ENCODE measurements around the gene RNF144B. TPM values are rescaled to one million over a fixed set of nuclear protein-coding genes. Genes with fewer than 3 reads are reported as not detected.
A peak's percentile ranks its signal among the peaks of the same experiment; 100 is the strongest.

The RNF144B gene
- total RNA-seq, 1 donor from 2014 or later = 14.1 TPM

- Histone ChIP-seq H3K4me1 (peaks cover 56% of the 10 kb centered on the region), H3K27me3 (ENCODE audit: low read depth) (no peaks in the 10 kb centered on the region), H3K36me3 (no peaks in the 10 kb centered on the region), H3K9me3 (replicated peaks) (no peaks in the 10 kb centered on the region), H3K4me3 (peak overlapping the region; percentile 76), H3K27ac (replicated peaks) (peak overlapping the region; percentile 91)
- DNase-seq = no peak
- no peak for TF ChIP-seq CTCF (IDR thresholded peaks at IDR 0.05; ENCODE audit: borderline replicate concordance)
- intact Hi-C loops (cut with micrococcal nuclease) = no loop called here
Observed at GRCh38 chr6:18386298-18386976, 713 bp upstream of the RNF144B start.

DNA sequence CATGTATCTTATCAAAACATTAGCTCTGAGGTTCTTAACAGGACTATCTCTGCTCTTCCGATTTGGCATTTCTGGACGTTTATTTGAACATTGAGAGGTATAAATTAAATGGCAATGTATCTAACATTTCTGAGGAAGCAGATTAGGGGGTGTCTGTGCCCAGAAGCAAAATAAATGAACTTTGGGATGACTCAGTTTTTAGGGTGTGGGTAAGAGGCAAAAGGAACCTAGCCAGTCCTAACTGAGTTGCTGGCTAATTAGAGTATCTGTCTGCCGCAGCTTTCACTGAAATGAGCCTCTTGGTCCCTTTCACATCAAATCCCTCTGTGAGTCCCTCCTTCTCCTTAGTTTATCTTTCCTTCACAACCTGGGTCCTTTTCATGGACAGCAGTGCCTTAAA lies 1.1 kb downstream of the RNF144B start:
- TF ChIP-seq CTCF (IDR thresholded peaks at IDR 0.05; ENCODE audit: borderline replicate concordance) = no peak
- intact Hi-C loops (cut with micrococcal nuclease) = no loop called here
- DNase-seq = no peak
- Histone ChIP-seq H3K4me1 (peaks cover 72% of the 10 kb centered on the region), H3K27ac (replicated peaks) (peak overlapping the region; percentile 91), H3K27me3 (ENCODE audit: low read depth) (no peaks in the 10 kb centered on the region), H3K4me3 (peak overlapping the region; percentile 76), H3K36me3 (no peaks in the 10 kb centered on the region), H3K9me3 (replicated peaks) (no peaks in the 10 kb centered on the region)

DNA sequence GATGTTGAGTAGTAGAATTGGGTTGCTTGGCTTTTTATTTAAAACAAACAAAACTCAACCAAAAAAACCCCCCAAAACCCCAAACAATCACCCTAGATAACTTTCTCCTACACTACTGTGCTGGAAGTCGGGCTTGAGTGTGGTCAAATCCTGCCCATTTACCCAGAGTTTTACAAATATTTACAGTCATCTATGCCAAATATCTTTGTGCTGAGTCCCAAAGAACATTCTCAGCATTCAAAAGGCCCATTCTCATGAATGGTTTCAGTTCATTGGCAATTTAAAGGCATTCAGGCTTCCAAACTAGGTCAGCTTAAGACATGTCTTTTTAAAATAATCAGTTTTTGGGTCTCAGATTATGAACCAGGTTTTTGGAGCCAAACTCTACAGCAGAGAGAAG lies 1.8 kb downstream of the RNF144B start:
- Histone ChIP-seq H3K4me3 (peak overlapping the region; percentile 76), H3K9me3 (replicated peaks) (no peaks in the 10 kb centered on the region), H3K27ac (replicated peaks) (peak overlapping the region; percentile 91), H3K36me3 (no peaks in the 10 kb centered on the region), H3K4me1 (peaks cover 79% of the 10 kb centered on the region), H3K27me3 (ENCODE audit: low read depth) (no peaks in the 10 kb centered on the region)
- TF ChIP-seq CTCF (IDR thresholded peaks at IDR 0.05; ENCODE audit: borderline replicate concordance) = no peak
- DNase-seq = no peak
- intact Hi-C loops (cut with micrococcal nuclease) = no loop called here

GRCh38 chr6:18389479-18389878 lies 2.3 kb downstream of the RNF144B start:
- peak overlapping the region; percentile 76 for H3K4me3 ChIP-seq
- intact Hi-C loops (cut with micrococcal nuclease) = no loop called here
- no peak for TF ChIP-seq CTCF (IDR thresholded peaks at IDR 0.05; ENCODE audit: borderline replicate concordance)
- no peaks in the 10 kb centered on the region for H3K36me3 ChIP-seq
- H3K27ac ChIP-seq (replicated peaks) = peak overlapping the region; percentile 91
- H3K4me1 ChIP-seq = peaks cover 83% of the 10 kb centered on the region
- H3K27me3 ChIP-seq (ENCODE audit: low read depth) = no peaks in the 10 kb centered on the region
- H3K9me3 ChIP-seq (replicated peaks) = no peaks in the 10 kb centered on the region
- DNase-seq = no peak

- TF ChIP-seq CTCF (IDR thresholded peaks at IDR 0.05; ENCODE audit: borderline replicate concordance) = no peak
- peak overlapping the region; percentile 76 for H3K4me3 ChIP-seq
- peaks cover 90% of the 10 kb centered on the region for H3K4me1 ChIP-seq
- no peaks in the 10 kb centered on the region for H3K27me3 ChIP-seq (ENCODE audit: low read depth)
- H3K36me3 ChIP-seq = no peaks in the 10 kb centered on the region
- H3K27ac ChIP-seq (replicated peaks) = no peak overlapping the region
- H3K9me3 ChIP-seq (replicated peaks) = no peaks in the 10 kb centered on the region
- intact Hi-C loops (cut with micrococcal nuclease) = no loop called here
- DNase-seq = no peak
Observed at GRCh38 chr6:18390476-18390875, 3.3 kb downstream of the RNF144B start.

Data from left ventricle myocardium inferior (tissue), 1 donor.